EH (cell line): ENCODE results near the gene USP1.

Source experiments
- DNase-seq: peaks from one replicate; pipeline ENCODE4 v3.0.0-alpha.2; 2015; ENCODE audit warnings: low read depth

Gene USP1

DNA sequence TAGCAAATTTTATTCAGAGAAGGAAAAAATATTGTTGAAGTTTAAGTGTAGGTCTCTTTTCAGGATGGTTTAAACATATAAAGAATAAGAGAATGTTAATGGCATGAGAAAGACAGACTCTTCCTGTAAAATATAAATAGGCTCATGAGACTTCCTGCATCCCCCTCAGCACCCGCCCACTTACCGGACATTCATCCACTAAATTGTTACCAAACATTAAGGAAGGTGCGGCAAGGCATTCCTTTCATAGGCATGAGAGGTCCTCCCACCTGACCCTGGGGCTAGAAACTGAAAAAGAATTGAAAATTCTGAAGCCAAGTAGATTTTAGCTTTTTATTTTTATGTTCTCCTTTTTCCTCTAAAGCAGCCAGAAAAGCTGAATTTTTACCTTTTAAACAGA, 10.6 kb upstream of the USP1 start:
- no peak for DNase-seq

GRCh38 chr1:62426794-62427193, 10.1 kb upstream of the USP1 start:
- DNase-seq = no peak

DNA sequence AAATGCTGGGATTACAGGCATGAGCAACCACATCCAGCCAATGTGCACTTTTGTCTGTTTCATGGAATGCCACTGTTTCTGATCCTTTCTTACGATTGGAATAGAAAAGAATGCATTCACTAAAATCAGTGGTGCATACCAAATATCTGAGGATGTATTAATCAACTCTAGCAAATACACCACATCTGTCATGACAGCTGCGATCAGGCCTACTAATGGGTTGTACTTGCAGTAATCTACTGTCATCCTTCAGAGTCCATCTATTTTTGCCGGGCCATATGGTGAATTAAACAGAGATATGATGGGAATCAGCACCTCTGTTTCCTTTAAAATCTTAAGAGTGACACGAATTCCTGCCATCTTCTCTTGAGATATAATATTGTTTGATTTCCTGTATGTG, 8.5 kb upstream of the USP1 start:
- DNase-seq = no peak

GRCh38 chr1:62429581-62429980, 7.3 kb upstream of the USP1 start:
- no peak for DNase-seq

DNA sequence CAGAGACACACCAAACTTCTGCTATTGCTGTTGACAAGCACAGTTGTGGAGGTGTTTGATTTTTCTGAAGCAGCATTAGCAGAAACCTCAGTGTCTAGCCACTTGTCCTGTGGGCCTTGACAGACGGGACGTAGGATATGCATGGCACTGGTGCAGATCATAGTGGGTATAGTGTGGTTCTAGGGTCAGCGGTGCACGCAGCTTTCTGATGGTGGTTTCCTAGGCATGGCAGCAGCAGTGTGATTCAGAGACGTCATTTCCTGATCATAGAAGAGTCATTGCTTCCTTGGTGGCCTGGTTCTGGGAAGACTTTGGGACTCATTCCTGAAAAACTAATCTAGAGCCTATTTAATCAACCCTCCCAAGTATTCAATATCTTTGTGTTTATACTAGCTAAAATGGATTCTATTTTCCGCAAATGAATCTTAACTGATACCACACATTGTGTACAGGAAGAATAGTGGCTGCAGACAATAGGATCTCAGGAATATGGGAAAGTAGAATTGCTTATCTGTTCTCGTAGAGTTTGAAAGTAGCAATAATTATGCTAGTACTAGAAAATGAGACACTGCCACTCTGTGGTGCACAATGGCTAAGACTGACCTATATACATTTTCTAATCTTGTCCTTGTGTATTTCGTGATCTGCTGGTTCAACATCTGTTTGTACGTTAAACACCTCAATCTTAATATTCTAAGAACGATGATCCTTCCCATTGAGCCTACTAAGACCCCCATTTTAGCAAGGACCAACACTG, 2.8 kb upstream of the USP1 start:
- no peak for DNase-seq

- DNase-seq = no peak
These were observed 2.2 kb upstream of the USP1 start for GRCh38 chr1:62434618-62435001.

- peak; percentile 11 for DNase-seq
These were observed 1.4 kb upstream of the USP1 start for GRCh38 chr1:62435231-62436038.

DNA sequence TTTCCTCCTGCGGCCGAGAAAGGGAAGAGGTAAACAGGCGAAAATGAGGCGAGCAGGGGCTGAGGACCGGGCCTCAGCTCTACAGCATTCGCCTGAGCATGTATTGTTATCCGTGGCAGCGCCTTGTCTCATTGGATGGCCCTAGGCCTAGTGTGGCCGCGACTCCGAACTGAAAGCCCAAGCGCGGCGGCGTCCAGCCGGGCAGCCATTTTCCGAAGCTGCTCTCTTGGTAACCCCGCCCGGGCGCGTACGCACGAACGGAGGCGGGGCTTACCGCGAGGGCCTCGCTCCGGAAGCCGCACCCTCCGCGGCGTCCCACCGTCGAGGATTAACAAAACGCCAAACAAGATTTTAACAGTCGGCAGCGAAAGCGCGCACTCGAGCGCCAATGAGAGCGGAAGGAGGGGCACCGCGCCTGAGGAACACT, 797 bp upstream of the USP1 start:
- DNase-seq = no peak

GRCh38 chr1:62437273-62437940, 558 bp downstream of the USP1 start:
- DNase-seq = peak; percentile 18

DNA sequence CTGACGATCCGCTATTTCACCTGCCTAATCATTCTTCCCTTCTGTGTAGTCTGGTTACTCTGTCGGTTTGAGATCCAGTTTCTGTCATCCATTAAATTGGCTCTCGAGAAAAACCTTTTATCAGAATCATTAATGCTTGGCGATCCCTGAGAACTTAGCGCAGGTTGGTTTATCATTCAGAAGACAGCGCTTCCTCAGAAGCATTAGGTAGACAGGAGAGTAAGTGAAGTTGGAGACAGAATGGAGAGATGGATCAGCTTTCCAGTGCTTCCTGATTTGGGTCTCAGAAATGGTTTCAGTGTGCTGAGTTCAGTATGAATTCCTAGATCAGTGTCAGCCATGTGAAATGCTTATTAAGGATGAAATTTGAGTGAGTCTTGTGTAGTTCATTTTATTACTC, 1.3 kb downstream of the USP1 start:
- DNase-seq = peak; percentile 38

GRCh38 chr1:62439652-62440371, 3.0 kb downstream of the USP1 start:
- peak; percentile 22 for DNase-seq

GRCh38 chr1:62444701-62445100, 7.9 kb downstream of the USP1 start:
- no peak for DNase-seq

DNA sequence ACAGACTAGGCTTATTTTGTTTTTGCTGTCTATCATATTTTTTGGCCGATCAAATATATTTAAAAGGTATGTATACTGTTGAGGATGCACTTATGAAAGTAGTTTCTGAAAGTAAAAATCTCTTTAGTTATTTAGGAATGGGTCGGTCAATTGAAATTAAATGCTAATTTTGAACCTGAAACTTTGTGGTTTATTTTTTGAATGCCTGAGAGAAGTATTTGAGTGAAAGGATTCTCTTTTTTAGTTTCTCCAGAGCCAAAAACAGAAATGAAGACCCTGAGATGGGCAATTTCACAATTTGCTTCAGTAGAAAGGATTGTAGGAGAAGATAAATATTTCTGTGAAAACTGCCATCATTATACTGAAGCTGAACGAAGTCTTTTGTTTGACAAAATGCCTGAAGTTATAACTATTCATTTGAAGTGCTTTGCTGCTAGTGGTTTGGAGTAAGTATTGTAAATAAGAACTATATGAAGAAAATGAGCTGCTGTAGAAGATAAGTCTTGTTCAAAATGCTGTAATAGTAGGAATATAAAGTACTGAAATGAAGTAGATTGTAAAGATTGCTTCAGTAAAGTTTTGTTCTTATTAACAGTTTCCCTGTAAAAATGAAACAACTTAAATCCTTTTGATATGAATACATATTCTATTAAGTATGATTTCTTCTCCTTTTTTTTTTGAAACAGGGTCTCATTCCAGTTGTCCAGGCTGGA, 11.5 kb downstream of the USP1 start:
- no peak for DNase-seq

DNA sequence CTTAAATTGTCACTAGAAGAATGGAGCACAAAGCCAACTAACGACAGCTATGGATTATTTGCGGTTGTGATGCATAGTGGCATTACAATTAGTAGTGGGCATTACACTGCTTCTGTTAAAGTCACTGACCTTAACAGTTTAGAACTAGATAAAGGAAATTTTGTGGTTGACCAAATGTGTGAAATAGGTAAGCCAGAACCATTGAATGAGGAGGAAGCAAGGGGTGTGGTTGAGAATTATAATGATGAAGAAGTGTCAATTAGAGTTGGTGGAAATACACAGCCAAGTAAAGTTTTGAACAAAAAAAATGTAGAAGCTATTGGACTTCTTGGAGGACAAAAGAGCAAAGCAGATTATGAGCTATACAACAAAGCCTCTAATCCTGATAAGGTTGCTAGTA, 13.5 kb downstream of the USP1 start:
- DNase-seq = no peak

- DNase-seq = peak; percentile 48
These were observed 16.1 kb downstream of the USP1 start for GRCh38 chr1:62452951-62453350.

DNA sequence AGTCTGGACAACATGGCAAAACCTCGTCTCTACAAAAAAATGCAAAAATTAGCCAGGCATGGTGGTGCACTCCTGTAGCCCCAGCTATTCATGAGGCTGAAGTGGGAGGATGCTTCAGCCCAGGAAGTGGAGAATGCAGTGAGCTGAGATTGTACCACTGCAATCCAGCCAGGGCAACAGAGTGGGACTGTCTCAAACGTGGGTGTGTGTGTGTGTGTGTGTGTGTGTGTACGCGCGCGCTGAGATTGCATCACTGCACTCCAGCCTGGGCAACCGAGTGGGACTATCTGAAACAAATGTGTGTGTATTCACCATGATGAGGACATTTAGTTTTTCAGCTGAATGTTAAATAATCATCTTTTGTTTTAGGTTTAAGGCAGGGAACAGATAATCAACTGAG, 21.1 kb downstream of the USP1 start:
- no peak for DNase-seq

DNA sequence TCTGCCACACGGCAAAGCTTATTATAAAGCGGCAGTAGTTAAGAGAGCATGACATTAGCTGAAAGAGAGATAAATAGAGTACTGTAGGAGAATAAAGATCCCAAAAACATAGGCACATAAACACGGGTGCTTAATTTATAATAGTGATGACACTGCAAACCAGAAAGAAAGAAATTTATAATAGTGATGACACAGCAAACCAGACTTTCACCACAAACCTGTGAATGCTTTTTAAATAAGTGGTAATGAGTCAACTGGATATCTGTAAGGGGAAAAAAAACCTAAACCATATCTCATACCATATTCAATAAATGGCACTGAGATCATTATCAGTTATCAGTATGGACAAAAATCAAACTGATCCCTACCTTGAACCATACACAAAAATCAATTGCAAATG, 25.5 kb downstream of the USP1 start:
- DNase-seq = no peak

GRCh38 chr1:62467092-62467491, 30.2 kb downstream of the USP1 start:
- DNase-seq = peak; percentile 54

DNA sequence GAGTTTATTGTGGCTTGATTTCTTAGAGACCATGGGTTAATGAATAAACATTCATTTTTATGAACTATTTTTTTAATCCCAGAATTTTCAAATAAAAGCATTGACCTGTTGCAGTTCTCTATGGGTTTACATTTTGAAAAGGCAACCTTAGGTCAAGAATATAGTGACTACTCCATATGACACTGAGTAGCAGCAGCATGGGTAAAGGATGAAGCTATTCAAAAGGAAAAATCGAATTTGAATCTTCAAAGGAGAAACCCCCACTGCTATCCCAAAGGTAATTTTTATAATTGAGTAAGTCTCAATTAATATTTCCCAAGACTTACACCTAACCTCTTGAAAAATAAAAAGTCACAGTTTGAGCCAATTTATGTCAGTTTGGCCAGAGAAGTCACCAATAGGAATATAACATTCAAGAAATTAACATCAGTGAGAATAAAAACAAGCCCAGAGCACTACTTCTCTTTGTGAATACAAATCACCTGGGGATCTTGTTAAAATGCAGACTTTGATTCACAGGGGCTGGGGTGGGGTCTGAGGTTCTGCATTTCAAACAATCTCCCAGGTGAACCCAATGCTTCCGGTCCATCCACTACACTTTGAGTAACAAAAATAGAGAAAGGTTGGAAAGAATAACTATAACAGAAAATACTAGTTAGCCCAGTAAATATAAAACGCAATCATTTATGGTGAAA, 39.8 kb downstream of the USP1 start:
- DNase-seq = no peak

- DNase-seq = peak; percentile 9
These were observed 44.8 kb downstream of the USP1 start for GRCh38 chr1:62481681-62482080.
